ENCODE data around the gene HOXD13.

The HOXD13 gene

GRCh38 chr2:176093145-176093897, 800 bp downstream of the HOXD13 start:
- H3K4me3 ChIP-seq (ENCODE audit: low read depth, low read length), result peak overlapping the region; percentile 86
- TF ChIP-seq CTCF (IDR thresholded peaks at IDR 0.05; ENCODE audit: low read depth, low read length) (peak; percentile 42), POLR2A (IDR thresholded peaks at IDR 0.05; ENCODE audit: extremely low read depth, insufficient read length) (no peak), MAX (IDR thresholded peaks at IDR 0.05; ENCODE audit: low read depth, low read length) (peak; percentile 65), MYC (IDR thresholded peaks at IDR 0.05; ENCODE audit: low read depth, low read length) (peak; percentile 67)
- peak; percentile 87 for DNase-seq (ENCODE audit: low read depth)

- DNase-seq (ENCODE audit: low read depth), result no peak
- peak overlapping the region; percentile 86 for H3K4me3 ChIP-seq (ENCODE audit: low read depth, low read length)
- TF ChIP-seq CTCF (IDR thresholded peaks at IDR 0.05; ENCODE audit: low read depth, low read length), result no peak
- TF ChIP-seq POLR2A (IDR thresholded peaks at IDR 0.05; ENCODE audit: extremely low read depth, insufficient read length), result no peak
- no peak; the same call in 1 of the 2 replicates for TF ChIP-seq MAX (IDR thresholded peaks at IDR 0.05; ENCODE audit: low read depth, low read length)
- no peak; the same call in 1 of the 2 replicates for TF ChIP-seq MYC (IDR thresholded peaks at IDR 0.05; ENCODE audit: low read depth, low read length)
These were observed 1.4 kb downstream of the HOXD13 start for GRCh38 chr2:176093898-176094249.

- peak overlapping the region; percentile 86 for H3K4me3 ChIP-seq (ENCODE audit: low read depth, low read length)
- TF ChIP-seq CTCF (IDR thresholded peaks at IDR 0.05; ENCODE audit: low read depth, low read length), result no peak
- TF ChIP-seq POLR2A (IDR thresholded peaks at IDR 0.05; ENCODE audit: extremely low read depth, insufficient read length), result no peak
- TF ChIP-seq MYC (IDR thresholded peaks at IDR 0.05; ENCODE audit: low read depth, low read length), result no peak
- TF ChIP-seq MAX (IDR thresholded peaks at IDR 0.05; ENCODE audit: low read depth, low read length), result no peak; the same call in 1 of the 2 replicates
- peak; percentile 52 for DNase-seq (ENCODE audit: low read depth)
These were observed 1.8 kb downstream of the HOXD13 start for GRCh38 chr2:176094349-176094748.

GRCh38 chr2:176095421-176095820, 2.9 kb downstream of the HOXD13 start:
- peak overlapping the region; percentile 86 for H3K4me3 ChIP-seq (ENCODE audit: low read depth, low read length)
- no peak for TF ChIP-seq CTCF (IDR thresholded peaks at IDR 0.05; ENCODE audit: low read depth, low read length)
- no peak for TF ChIP-seq MYC (IDR thresholded peaks at IDR 0.05; ENCODE audit: low read depth, low read length)
- no peak for TF ChIP-seq MAX (IDR thresholded peaks at IDR 0.05; ENCODE audit: low read depth, low read length)
- no peak for TF ChIP-seq POLR2A (IDR thresholded peaks at IDR 0.05; ENCODE audit: extremely low read depth, insufficient read length)
- peak; percentile 50 for DNase-seq (ENCODE audit: low read depth)

GRCh38 chr2:176096243-176096985, 3.9 kb downstream of the HOXD13 start:
- peak; percentile 82 for DNase-seq (ENCODE audit: low read depth)
- TF ChIP-seq POLR2A (IDR thresholded peaks at IDR 0.05; ENCODE audit: extremely low read depth, insufficient read length) (peak; percentile 35), MYC (IDR thresholded peaks at IDR 0.05; ENCODE audit: low read depth, low read length) (peak; percentile 49), MAX (IDR thresholded peaks at IDR 0.05; ENCODE audit: low read depth, low read length) (peak; percentile 7; the same call in 1 of the 2 replicates), CTCF (IDR thresholded peaks at IDR 0.05; ENCODE audit: low read depth, low read length) (no peak)
- peak overlapping the region; percentile 86 for H3K4me3 ChIP-seq (ENCODE audit: low read depth, low read length)
